GM15510 (cell line): ENCODE measurements around the gene DNAJC8.

ENCODE experiments used
- POLR2A ChIP-seq: IDR thresholded peaks from 3 replicates; pipeline ENCODE4 v1.6.1; 2011; ENCODE audit warnings: borderline replicate concordance; ENCODE audit not compliant: insufficient read length; ENCODE audit errors: extremely low read depth

The DNAJC8 gene

DNA sequence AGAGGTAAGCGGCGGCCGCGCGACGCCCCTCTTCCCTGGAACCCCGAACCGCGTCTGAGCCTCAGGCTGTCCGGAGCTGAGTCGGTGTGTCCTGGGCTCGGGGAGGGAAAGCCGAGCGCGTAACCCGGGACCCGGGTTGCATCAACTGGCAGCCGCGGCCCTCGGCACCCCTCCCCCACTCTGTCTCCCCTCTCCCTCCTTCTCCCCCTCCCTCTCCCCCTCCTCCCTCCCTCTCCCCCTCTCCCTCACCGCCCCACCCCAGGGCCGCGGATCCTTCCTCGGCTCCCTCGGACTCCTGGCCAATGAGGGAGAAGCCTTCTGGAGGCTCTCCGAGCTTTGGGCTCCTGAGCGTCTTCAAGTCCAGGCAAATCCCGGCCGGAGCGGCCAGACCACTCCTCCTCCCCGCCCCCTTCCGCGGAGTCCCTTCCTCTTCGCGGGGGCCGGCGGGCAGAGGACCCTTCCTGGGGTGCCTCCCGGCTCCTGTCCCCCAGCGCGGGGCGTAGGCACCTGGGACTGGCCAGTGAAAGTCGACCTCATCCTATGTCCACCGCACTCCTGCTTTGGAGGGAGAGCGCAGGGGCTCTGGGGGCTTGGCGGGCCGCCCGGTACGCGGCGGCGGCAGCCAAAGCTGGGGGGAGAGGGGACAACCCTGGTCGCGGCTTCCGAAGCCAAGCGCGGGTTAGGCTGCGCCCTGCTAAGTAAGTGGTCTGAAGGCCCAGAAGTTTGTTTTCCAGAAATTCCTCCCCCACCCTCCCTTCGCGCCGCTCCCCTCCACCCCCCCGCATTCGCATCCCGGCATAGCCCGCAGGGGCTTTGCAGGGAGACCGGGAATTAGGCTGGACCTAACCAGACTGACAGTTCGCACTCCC lies 27.3 kb upstream of the DNAJC8 start:
- TF ChIP-seq POLR2A, result no peak

- peak; percentile 98 for TF ChIP-seq POLR2A
Observed at GRCh38 chr1:28259252-28259933, 26.6 kb upstream of the DNAJC8 start, which contains the start of gene SESN2. SESN2 (plus strand) TSS chr1:28259518; CDS start chr1:28259848, 330 bp downstream.

- no peak for TF ChIP-seq POLR2A
Observed at GRCh38 chr1:28258628-28259251, 25.9 kb upstream of the DNAJC8 start.

DNA sequence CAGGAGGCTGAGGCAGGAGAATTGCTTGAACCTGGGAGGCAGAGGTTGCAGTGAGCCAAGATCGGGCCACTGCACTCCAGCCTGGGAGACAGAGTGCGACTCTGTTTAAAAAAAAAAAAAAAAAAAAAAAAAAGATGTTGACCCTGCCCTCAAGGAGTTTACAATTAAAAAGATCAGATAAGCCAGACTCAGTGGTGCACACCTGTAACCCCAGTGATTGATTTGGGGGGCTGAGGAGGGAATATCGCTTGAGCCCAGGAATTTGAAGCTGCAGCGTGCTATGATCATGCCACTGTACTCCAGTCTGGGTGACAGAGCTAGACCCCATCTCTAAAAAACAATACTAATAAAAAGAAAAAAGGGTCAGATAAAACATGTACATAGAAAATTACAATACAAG lies 24.9 kb upstream of the DNAJC8 start:
- no peak for TF ChIP-seq POLR2A

DNA sequence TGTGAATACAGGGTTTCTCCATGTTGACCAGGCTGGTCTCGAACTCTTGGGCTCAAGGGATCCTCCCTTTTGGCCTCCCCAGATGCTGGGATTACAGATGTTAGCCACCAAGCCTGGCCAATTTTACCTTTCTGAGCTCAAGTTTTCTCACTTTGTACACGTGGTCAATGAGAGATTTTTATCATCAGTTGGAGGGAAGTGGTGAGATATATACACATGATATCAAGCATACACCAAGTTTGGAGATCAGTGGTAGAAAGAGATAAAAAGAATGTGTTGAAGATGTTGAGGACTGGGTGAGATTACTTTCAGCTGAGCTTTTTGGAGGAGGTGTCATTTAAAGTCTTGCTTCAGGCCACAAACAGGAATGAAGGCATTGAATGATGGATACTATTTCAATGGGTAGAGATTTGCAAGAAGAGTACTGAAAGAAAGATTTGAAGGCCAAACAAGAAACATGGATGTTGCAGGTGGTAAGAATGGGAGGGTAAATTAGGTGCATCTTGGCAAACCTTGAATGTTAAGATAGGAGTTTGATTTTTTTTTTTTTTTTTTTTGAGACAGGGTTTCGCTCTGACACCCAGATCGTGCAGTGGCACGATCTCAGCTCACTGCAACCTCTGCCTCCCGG lies 23.5 kb upstream of the DNAJC8 start:
- no peak for TF ChIP-seq POLR2A

DNA sequence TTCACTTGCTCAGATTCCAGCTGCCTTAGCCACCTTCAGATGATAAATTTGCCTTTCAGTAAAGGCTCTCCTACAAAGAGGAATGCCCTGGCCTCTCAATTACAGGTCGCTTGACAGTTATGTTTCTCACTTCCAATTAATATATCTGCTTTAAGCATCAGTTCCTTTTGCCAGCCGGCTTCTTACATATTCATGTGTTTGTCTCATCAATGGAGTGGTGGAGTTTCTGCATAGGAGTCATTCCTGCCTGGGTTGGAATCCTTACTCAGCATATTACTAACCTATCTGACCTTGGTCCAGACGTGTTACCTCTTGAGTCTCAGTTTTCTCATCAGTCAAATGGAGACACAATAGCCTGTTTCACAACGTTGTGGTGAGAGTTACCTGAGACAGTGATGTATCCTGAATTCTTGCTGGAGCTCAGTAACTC lies 17.1 kb upstream of the DNAJC8 start:
- no peak for TF ChIP-seq POLR2A

GRCh38 chr1:28249013-28249865 lies 16.4 kb upstream of the DNAJC8 start:
- TF ChIP-seq POLR2A, result peak; percentile 53

DNA sequence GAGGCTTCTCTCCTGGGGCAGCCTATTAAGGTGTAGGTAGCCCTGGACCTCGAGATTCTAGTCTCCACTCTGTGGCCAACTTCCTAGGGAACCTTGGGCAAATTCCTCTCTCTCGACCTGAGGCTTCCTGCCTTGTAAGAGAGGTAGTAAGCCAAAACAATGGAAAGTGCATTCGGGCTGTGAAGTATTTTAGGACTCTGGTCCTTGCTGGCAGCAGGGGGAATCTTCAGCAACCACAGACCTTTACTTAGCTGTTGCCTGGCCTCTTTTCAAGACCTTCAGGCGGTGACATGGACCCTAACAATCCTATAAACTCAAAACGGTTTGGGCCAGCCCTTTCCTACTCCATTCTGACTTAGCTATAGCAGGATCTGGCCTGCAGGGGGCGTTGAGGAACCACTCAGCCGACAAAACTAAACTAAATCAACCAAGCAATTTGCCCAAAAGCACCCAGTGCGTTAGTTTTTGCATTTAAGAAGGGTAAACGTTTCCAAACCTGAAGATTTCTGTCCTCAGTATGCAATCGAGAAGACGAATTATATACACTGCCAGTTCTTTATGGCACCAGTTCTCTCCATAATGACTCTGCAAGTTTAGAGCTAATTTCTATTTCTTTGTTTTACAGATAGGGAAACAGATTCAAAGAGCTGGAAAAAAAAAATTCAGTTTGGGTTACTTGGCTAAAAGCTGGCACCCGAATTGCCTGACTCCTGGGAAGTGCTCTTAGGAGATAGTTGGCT lies 15.6 kb upstream of the DNAJC8 start:
- no peak for TF ChIP-seq POLR2A

DNA sequence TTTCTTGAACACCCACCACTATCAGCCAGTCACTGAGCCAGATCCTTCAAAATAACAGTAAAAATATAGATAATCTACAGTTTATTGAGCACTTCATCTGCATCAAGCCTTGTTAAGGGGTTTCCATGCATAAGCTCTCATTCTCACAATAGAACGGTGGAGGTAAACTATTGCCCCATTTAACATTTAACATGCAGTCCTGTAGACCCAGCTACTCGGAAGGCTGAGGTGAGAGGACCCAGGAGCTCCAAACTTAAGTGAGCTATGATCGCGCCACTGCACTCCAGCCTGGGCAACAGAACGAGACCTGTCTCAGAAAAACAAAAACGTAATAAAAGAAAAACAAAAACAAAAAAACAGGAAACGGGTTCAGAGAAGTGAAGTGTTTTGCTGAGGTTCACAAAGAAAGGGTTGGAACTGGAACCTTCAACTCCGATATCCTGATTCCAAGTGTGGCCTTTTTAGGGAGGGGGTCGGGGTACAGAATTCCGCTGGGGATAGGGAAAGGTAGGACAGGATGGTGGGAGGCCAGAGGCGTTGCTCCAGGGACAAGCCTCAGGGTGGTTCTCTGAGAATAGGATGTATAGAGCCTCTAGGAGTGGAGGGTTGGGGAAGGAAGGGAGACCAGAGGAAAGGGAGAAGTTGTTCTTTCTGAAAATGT lies 14.9 kb upstream of the DNAJC8 start:
- TF ChIP-seq POLR2A, result no peak

GRCh38 chr1:28246427-28246832 lies 13.6 kb upstream of the DNAJC8 start:
- no peak for TF ChIP-seq POLR2A

- no peak for TF ChIP-seq POLR2A
Observed at GRCh38 chr1:28244549-28245251, 11.9 kb upstream of the DNAJC8 start.

DNA sequence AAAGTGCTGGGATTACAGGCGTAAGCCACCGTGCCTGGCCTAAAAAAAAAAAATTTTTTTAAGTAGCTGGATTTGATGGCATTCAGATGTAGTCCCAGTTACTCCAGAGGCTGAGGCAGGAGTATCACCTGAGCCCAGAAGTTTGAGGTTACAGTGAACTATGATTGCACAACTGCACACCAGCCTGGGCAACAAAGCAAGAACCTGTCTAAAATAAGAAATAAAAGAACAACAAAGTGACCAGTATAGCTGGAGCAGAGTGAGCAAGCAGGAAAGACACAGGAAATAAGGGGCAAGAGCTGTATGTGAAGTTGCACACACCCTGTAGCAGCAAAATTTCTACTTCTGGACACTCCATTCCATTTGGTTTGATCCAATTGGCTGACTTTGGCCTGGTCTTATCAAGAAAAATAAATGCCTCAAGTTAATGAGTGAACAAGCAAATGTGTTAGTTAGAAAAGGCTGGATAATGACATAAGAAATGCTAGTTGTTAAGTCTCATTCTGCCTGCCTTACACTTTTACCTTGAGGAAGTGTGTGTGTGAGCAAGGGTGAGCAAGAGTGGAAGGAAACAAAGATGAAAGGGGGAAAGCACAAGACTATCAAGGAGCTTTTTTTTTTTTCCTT lies 11.0 kb upstream of the DNAJC8 start:
- no peak for TF ChIP-seq POLR2A
